GM10847 (cell line): Measurements from ENCODE around the gene DPP8.

Experiments
- POLR2A ChIP-seq: IDR thresholded peaks from 2 replicates; pipeline ENCODE4 v1.6.1; 2011; ENCODE audit not compliant: insufficient read length; ENCODE audit errors: extremely low read depth

DPP8 gene

DNA sequence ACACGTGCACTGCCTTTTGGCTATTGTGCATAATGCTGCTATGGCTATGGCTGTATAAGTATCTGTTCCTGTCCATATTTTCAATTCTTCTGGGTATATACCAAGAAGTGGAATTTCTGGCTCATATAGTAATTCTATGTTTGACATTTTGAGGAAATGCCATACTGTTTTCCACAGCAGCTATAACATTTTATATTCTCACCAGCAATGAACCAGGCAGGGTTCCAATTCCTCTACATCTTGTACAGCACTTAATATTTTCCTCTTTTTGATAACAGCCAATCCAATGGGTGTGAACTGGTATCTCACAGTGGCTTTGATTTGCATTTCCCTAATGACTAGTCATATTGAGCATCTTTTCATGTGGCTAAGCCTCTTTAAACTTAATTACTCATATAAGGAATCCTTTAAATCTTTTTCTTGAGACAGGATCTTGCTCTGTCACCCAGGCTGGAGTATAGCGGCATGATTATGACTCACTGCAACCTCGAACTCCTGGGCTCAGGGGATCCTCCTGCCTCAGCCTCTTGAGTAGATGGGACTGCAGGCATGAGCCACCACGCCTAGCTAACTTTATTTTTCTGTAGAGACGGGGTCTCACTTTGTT is 56.6 kb downstream of the DPP8 start:
- no peak for TF ChIP-seq POLR2A

- TF ChIP-seq POLR2A, result no peak
Observed at GRCh38 chr15:65451989-65452388, 65.5 kb downstream of the DPP8 start.

DNA sequence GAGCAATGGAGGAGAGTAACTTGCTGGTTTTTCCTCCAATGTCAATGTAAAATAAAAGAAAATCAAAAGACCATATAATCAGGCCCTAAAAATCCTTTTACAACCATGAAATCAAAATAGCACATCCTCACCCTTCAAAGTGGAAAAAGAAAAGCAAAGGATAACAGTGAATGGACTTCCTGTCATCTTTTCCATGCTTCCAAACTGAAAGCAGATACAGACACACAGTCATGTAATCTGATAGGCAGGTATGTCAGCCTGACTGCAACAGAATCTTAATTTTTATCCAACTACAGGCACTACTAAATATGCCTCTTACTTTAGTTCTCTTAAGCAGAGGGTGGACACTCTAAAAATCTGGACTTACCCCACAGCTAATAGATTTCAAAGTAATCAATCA is 66.9 kb downstream of the DPP8 start:
- TF ChIP-seq POLR2A, result no peak

DNA sequence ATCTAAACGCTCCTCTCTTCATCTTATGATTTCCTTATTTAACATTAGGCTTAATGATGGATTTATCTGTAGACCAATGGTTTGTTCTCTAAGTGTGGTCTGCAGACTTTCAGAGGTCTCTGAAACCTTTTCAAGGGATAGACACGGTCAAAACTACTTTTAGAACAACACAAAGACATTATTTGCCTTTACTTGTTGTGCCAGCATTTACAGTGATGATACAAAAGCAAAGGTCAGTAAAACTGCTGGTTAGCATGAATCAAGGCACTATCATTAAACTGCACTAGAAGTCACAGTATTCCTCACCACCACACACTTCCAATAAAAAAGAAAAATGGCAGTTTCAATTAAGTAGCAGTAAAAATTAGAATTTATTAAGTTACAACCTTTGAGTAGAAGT is 70.3 kb downstream of the DPP8 start:
- TF ChIP-seq POLR2A, result no peak

GRCh38 chr15:65434201-65434600 is 83.3 kb downstream of the DPP8 start:
- TF ChIP-seq POLR2A, result no peak

DNA sequence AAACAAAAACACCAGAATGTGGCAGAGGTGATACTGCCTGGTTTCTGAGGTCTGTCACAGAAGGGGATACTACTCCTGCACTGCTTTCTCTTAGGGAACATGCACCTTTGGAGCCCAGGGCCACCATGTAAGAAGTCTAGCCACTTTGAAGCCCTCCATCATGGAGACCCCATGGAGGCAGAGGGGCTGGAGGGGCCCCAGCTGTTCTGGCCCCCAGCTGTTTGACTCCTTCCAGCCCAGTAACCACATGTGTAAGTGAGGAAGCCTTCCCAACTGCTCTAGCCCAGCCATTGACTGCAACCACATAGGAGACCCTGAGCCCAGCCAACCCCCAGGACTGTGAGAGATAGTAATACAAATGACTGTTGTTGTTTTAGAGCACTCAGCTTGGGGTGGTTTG is 85.8 kb downstream of the DPP8 start:
- TF ChIP-seq POLR2A, result no peak

- no peak for TF ChIP-seq POLR2A
Observed at GRCh38 chr15:65426216-65426853, 91.2 kb downstream of the DPP8 start.

- TF ChIP-seq POLR2A, result no peak
Observed at GRCh38 chr15:65424683-65425082, 92.8 kb downstream of the DPP8 start.

DNA sequence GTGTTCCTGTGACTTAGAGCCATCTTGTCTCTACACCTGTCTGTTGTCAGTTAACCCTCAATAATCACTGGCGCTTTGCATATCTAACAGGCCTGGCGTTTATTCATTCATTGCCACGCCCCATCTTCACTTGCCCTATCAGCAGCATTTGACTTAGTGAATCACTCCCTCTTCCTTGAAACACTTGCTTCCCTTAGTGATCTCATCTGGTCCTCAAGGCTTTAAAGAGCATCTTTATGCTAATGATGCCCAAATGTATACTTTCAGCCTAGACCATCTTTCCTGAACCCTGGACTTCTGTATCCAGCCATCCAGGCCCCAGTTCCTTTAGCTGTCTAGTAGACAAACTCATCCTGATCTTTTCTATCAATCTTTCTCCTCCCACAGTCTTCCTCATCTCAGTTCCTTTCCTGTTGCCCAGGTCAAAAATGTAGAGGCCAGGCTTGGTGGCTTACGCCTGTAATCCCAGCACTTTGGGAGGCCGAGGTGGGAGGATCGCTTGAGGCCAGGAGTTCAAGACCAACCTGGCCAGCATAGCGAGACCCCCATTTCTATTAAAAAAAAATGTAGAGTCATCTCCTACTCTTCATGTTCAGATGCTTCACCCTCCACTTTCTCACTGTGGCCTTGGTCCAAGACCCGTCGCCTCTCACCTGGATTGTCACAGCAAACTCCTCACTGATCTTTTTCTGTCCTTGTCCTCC is 93.4 kb downstream of the DPP8 start:
- TF ChIP-seq POLR2A, result no peak

GRCh38 chr15:65423150-65423975 is 94.1 kb downstream of the DPP8 start:
- TF ChIP-seq POLR2A, result no peak

- no peak for TF ChIP-seq POLR2A
Observed at GRCh38 chr15:65421360-65422215, 95.9 kb downstream of the DPP8 start.

- TF ChIP-seq POLR2A, result no peak
Observed at GRCh38 chr15:65420975-65421359, 96.5 kb downstream of the DPP8 start.

DNA sequence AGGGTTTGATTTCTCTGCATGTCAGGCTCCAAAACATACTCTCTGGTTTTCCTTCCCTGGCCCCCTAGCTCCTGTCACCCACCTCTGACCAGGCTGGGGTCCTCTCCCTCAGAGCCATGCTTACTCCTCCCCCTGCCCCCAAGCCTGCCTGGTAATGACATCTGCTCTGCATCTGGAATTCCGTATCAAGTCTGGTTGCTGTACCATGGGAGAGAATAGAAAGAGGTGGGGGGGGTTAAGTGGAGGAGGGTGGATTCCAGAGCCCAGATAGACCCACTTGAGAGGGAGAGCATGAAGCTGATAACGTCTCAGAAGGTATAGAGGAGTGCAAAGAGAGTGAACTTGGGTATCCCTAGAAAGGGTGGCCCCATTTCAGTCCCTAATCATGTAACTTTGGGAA is 98.9 kb downstream of the DPP8 start:
- no peak for TF ChIP-seq POLR2A

DNA sequence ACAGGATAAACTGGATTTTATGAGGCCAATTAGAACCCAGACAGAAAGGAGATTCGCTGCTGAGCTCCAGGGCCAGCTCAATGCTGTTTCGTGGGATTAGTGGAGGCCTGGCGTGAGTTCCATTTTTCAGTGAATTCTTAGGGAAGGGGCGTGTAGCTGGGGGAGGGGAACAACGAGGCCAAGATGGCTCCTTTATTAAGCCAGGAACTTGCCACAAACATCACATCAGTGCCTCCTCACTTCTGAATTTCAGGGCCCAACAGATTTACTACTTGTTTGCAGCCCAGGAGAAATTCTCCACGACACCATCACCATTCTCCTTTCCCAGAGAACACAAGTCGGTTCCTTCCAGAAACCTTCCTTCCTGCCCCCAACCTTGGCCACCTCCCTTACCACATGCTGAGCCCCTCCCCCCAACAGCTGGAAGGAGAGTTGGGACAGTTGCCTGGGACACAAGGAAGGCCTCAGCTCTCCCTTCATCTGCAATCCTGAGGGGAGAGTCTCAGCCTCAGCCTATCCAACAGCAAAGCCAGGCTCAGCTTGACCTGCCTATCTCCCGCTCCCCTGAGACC is 100.6 kb downstream of the DPP8 start:
- no peak for TF ChIP-seq POLR2A
